ENCODE results near the gene CALHM2.

CALHM2 gene

GRCh38 chr10:103475437-103475836 lies 23.3 kb upstream of the CALHM2 start:
- no peak for TF ChIP-seq CTCF (conservative IDR thresholded peaks at IDR 0.05; ENCODE audit: low read depth, low read length)
- H3K4me3 ChIP-seq (ENCODE audit: low read length) = no peak overlapping the region
- DNase-seq (ENCODE audit: low read depth) = no peak

- DNase-seq (ENCODE audit: low read depth) = no peak
- no peak overlapping the region for H3K4me3 ChIP-seq (ENCODE audit: low read length)
- no peak for TF ChIP-seq CTCF (conservative IDR thresholded peaks at IDR 0.05; ENCODE audit: low read depth, low read length)
Observed at GRCh38 chr10:103474077-103474476, 21.9 kb upstream of the CALHM2 start.

- H3K4me3 ChIP-seq (ENCODE audit: low read length) = no peak overlapping the region
- TF ChIP-seq CTCF (conservative IDR thresholded peaks at IDR 0.05; ENCODE audit: low read depth, low read length) = no peak
- no peak for DNase-seq (ENCODE audit: low read depth)
Observed at GRCh38 chr10:103473261-103473671, 21.1 kb upstream of the CALHM2 start.

GRCh38 chr10:103472005-103472404 lies 19.8 kb upstream of the CALHM2 start:
- no peak for DNase-seq (ENCODE audit: low read depth)
- H3K4me3 ChIP-seq (ENCODE audit: low read length) = no peak overlapping the region
- no peak for TF ChIP-seq CTCF (conservative IDR thresholded peaks at IDR 0.05; ENCODE audit: low read depth, low read length)

GRCh38 chr10:103470761-103471653 lies 18.8 kb upstream of the CALHM2 start:
- H3K4me3 ChIP-seq (ENCODE audit: low read length) = no peak overlapping the region
- no peak for TF ChIP-seq CTCF (conservative IDR thresholded peaks at IDR 0.05; ENCODE audit: low read depth, low read length)
- no peak for DNase-seq (ENCODE audit: low read depth)

GRCh38 chr10:103469201-103469600 lies 17.0 kb upstream of the CALHM2 start:
- no peak for TF ChIP-seq CTCF (conservative IDR thresholded peaks at IDR 0.05; ENCODE audit: low read depth, low read length)
- DNase-seq (ENCODE audit: low read depth) = no peak
- H3K4me3 ChIP-seq (ENCODE audit: low read length) = no peak overlapping the region

GRCh38 chr10:103467406-103467805 lies 15.2 kb upstream of the CALHM2 start:
- H3K4me3 ChIP-seq (ENCODE audit: low read length) = no peak overlapping the region
- DNase-seq (ENCODE audit: low read depth) = no peak
- TF ChIP-seq CTCF (conservative IDR thresholded peaks at IDR 0.05; ENCODE audit: low read depth, low read length) = no peak

Measured in retinal pigment epithelial cell (primary cell).